ENCODE measurements around the gene ABCG2.

DNA sequence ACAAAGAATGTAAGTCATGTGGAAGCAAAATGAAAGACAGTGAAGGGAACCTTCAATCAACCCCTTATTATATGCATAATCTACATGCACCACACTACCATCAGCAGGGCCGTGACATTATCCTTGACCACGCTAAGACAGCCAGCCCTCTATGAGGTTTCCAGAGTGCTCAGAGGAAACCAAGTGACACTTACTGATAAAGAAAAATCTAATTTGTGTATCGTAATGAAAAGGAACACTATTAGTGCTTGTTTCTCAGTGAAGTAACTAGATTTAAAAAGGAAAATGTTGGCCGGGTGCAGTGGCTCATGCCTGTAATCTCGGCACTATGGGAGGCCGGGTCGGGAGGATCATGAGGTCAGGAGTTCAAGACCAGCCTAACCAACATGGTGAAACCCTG, 56.4 kb downstream of the ABCG2 start:
- TF ChIP-seq POLR2A (IDR thresholded peaks at IDR 0.05; ENCODE audit: low read depth, low read length) (no peak), POLR2AphosphoS5 (IDR thresholded peaks at IDR 0.05; ENCODE audit: low read depth, low read length) (no peak)
